Activated T-cell treated with anti-CD3 and anti-CD28 coated beads, Interleukin-2, amount 50 U/mL, for 72 hours (primary cell): ENCODE data around the gene N4BP2. TPM values are rescaled to one million over a fixed set of nuclear protein-coding genes. Genes with fewer than 3 reads are reported as not detected.
A peak's percentile ranks its signal among the peaks of the same experiment; 100 is the strongest.

Experiments used
- ATAC-seq, 2 donors: fragments of 150-1000 bp; cut with Tn5 transposase; replicated peaks in 1 of 2; 2 replicates each; pipeline ENCODE4 v1.10.0; 2021; ENCODE audit warnings: moderate library complexity in 2 of 2, mild to moderate bottlenecking in 1 of 2
- DNase-seq, 2 donors: peaks; one replicate each; pipeline ENCODE4 v3.0.0; 2021 to 2022; ENCODE audit warnings: mixed read lengths in 1 of 2
- H3K27ac Mint-ChIP-seq: one replicate; pipeline ENCODE4 v1.8.0; 2022; ENCODE audit warnings: mild to moderate bottlenecking, moderate library complexity, mixed read lengths
- H3K27me3 Mint-ChIP-seq: one replicate; pipeline ENCODE4 v1.8.0; 2022; ENCODE audit warnings: low read depth, mixed read lengths
- H3K36me3 Mint-ChIP-seq, 2 donors: one replicate each; pipeline ENCODE4 v1.8.0; 2022; ENCODE audit warnings: mixed read lengths in 2 of 2, mild to moderate bottlenecking in 1 of 2; ENCODE audit not compliant: insufficient read depth in 2 of 2
- H3K4me1 Mint-ChIP-seq: one replicate; pipeline ENCODE4 v1.8.0; 2022; ENCODE audit warnings: low read depth, mixed read lengths
- H3K4me3 Mint-ChIP-seq, 2 donors: one replicate each; pipeline ENCODE4 v1.8.0; 2022; ENCODE audit warnings: mild to moderate bottlenecking in 2 of 2, mixed read lengths in 2 of 2, moderate library complexity in 2 of 2
- H3K9me3 Mint-ChIP-seq, 2 donors: one replicate each; pipeline ENCODE4 v1.8.0; 2022; ENCODE audit warnings: mixed read lengths in 2 of 2
- total RNA-seq, 2 donors: library from RNA; stranded (reverse); gene quantifications; one replicate each; pipeline ENCODE4 v1.2.3, GENCODE V29; 2022

The N4BP2 gene
- total RNA-seq, 2 donors from 2014 or later, result 29.8 to 37.3 TPM

GRCh38 chr4:40190880-40191815 is 134.5 kb downstream of the N4BP2 start:
- ATAC-seq (peak in 1 of 2 donors; percentile 2), DNase-seq (peak in 1 of 2 donors; percentile 22)
- Mint-ChIP-seq H3K27ac (peak overlapping the region; percentile 98), H3K36me3 (peaks cover 0 to 1% of the 10 kb centered on the region in 2 donors), H3K27me3 (no peaks in the 10 kb centered on the region), H3K4me3 (peak overlapping the region; percentile 89 to 90), H3K9me3 (no peaks in the 10 kb centered on the region), H3K4me1 (peaks cover 96% of the 10 kb centered on the region)

GRCh38 chr4:40192114-40193015 is 135.7 kb downstream of the N4BP2 start:
- H3K9me3 Mint-ChIP-seq, result no peaks in the 10 kb centered on the region
- no peaks in the 10 kb centered on the region for H3K27me3 Mint-ChIP-seq
- peaks cover 2 to 4% of the 10 kb centered on the region in 2 donors for H3K36me3 Mint-ChIP-seq
- H3K4me3 Mint-ChIP-seq, result peak overlapping the region; percentile 89 to 90
- peaks cover 90% of the 10 kb centered on the region for H3K4me1 Mint-ChIP-seq
- DNase-seq (no peak), ATAC-seq (no peak)
- H3K27ac Mint-ChIP-seq, result peak overlapping the region; percentile 98

- ATAC-seq (peak in 1 of 2 donors; percentile 11), DNase-seq (peak in 1 of 2 donors; percentile 25)
- Mint-ChIP-seq H3K4me3 (peak overlapping the region; percentile 89 to 90), H3K36me3 (peaks cover 6 to 7% of the 10 kb centered on the region in 2 donors), H3K27me3 (no peaks in the 10 kb centered on the region), H3K27ac (peak overlapping the region; percentile 98), H3K9me3 (no peaks in the 10 kb centered on the region), H3K4me1 (peaks cover 83% of the 10 kb centered on the region)
Measured at GRCh38 chr4:40193016-40193571, 136.4 kb downstream of the N4BP2 start.

GRCh38 chr4:40193578-40193977 is 136.9 kb downstream of the N4BP2 start:
- peak overlapping the region; percentile 89 to 90 for H3K4me3 Mint-ChIP-seq
- H3K27me3 Mint-ChIP-seq, result no peaks in the 10 kb centered on the region
- peaks cover 11 to 12% of the 10 kb centered on the region in 2 donors for H3K36me3 Mint-ChIP-seq
- peak overlapping the region; percentile 98 for H3K27ac Mint-ChIP-seq
- H3K9me3 Mint-ChIP-seq, result no peaks in the 10 kb centered on the region
- peaks cover 80% of the 10 kb centered on the region for H3K4me1 Mint-ChIP-seq
- DNase-seq, result no peak
- no peak for ATAC-seq

GRCh38 chr4:40194602-40195161 is 138.0 kb downstream of the N4BP2 start:
- Mint-ChIP-seq H3K4me3 (peak overlapping the region; percentile 90 to 96), H3K27ac (peak overlapping the region; percentile 97), H3K4me1 (peaks cover 69% of the 10 kb centered on the region), H3K36me3 (peaks cover 19 to 22% of the 10 kb centered on the region in 2 donors), H3K9me3 (no peaks in the 10 kb centered on the region), H3K27me3 (no peaks in the 10 kb centered on the region)
- ATAC-seq, result peak; percentile 57 to 62
- peak in 1 of 2 donors; percentile 65 for DNase-seq

GRCh38 chr4:40195182-40196177 is 138.8 kb downstream of the N4BP2 start:
- Mint-ChIP-seq H3K9me3 (no peaks in the 10 kb centered on the region), H3K36me3 (peaks cover 26 to 27% of the 10 kb centered on the region in 2 donors), H3K4me3 (peak overlapping the region; percentile 90 to 96), H3K27me3 (no peaks in the 10 kb centered on the region), H3K4me1 (peaks cover 63% of the 10 kb centered on the region), H3K27ac (peak overlapping the region; percentile 97)
- DNase-seq, result no peak
- ATAC-seq, result no peak

- Mint-ChIP-seq H3K9me3 (no peaks in the 10 kb centered on the region), H3K4me3 (peak overlapping the region; percentile 90 to 96), H3K4me1 (peaks cover 62% of the 10 kb centered on the region), H3K27ac (peak overlapping the region; percentile 97), H3K36me3 (peaks cover 31 to 34% of the 10 kb centered on the region in 2 donors), H3K27me3 (no peaks in the 10 kb centered on the region)
- ATAC-seq (no peak), DNase-seq (peak in 1 of 2 donors; percentile 21)
Measured at GRCh38 chr4:40196272-40196671, 139.6 kb downstream of the N4BP2 start.

- ATAC-seq (peak; percentile 12 to 14), DNase-seq (peak; percentile 73 to 79)
- peaks cover 62% of the 10 kb centered on the region for H3K4me1 Mint-ChIP-seq
- no peaks in the 10 kb centered on the region for H3K9me3 Mint-ChIP-seq
- peaks cover 31 to 38% of the 10 kb centered on the region in 2 donors for H3K36me3 Mint-ChIP-seq
- H3K27me3 Mint-ChIP-seq, result no peaks in the 10 kb centered on the region
- H3K27ac Mint-ChIP-seq, result peak within 1 kb of the TSS; percentile 97
- peak within 1 kb of the TSS; percentile 90 to 96 for H3K4me3 Mint-ChIP-seq
Measured at GRCh38 chr4:40196724-40197281, 140.2 kb downstream of the N4BP2 start, which contains the start of gene RHOH. Gene RHOH (plus strand): TSS chr4:40197031. CDS start chr4:40243387, 46,356 bp downstream.

- peak overlapping the region; percentile 90 to 96 for H3K4me3 Mint-ChIP-seq
- peaks cover 38 to 49% of the 10 kb centered on the region in 2 donors for H3K36me3 Mint-ChIP-seq
- peak in 1 of 2 donors; percentile 14 for ATAC-seq
- peak overlapping the region; percentile 97 for H3K27ac Mint-ChIP-seq
- DNase-seq, result peak in 1 of 2 donors; percentile 29
- peaks cover 59% of the 10 kb centered on the region for H3K4me1 Mint-ChIP-seq
- H3K9me3 Mint-ChIP-seq, result no peaks in the 10 kb centered on the region
- no peaks in the 10 kb centered on the region for H3K27me3 Mint-ChIP-seq
Measured at GRCh38 chr4:40197879-40198689, 141.4 kb downstream of the N4BP2 start.

GRCh38 chr4:40199179-40199670 is 142.6 kb downstream of the N4BP2 start:
- H3K4me1 Mint-ChIP-seq, result peaks cover 60% of the 10 kb centered on the region
- no peaks in the 10 kb centered on the region for H3K9me3 Mint-ChIP-seq
- no peaks in the 10 kb centered on the region for H3K27me3 Mint-ChIP-seq
- H3K27ac Mint-ChIP-seq, result peak overlapping the region; percentile 97
- ATAC-seq, result no peak
- peaks cover 45 to 53% of the 10 kb centered on the region in 2 donors for H3K36me3 Mint-ChIP-seq
- H3K4me3 Mint-ChIP-seq, result peak overlapping the region; percentile 90 to 96
- DNase-seq, result peak in 1 of 2 donors; percentile 55
